ENCODE data around the gene AQP3.
"Not testable (repeated sequence)": the region's sequence is repeated elsewhere in the genome, so short reads cannot be mapped to it uniquely, and the experiment has no call there.

Gene AQP3

GRCh38 chr9:33440204-33440603 is 7.2 kb downstream of the AQP3 start:
- no peak for DNase-seq

- DNase-seq: no peak
Observed at GRCh38 chr9:33439731-33440130, 7.7 kb downstream of the AQP3 start.

GRCh38 chr9:33438926-33439680 is 8.3 kb downstream of the AQP3 start:
- DNase-seq: no peak

GRCh38 chr9:33437898-33438297 is 9.5 kb downstream of the AQP3 start:
- DNase-seq: no peak

- no peak for DNase-seq
Observed at GRCh38 chr9:33437205-33437604, 10.2 kb downstream of the AQP3 start.

- no peak for DNase-seq
Observed at GRCh38 chr9:33436445-33436844, 10.9 kb downstream of the AQP3 start.

- DNase-seq: no peak
Observed at GRCh38 chr9:33435821-33436277, 11.5 kb downstream of the AQP3 start.

GRCh38 chr9:33434317-33435105 is 12.9 kb downstream of the AQP3 start:
- no peak for DNase-seq

- DNase-seq: no peak
Observed at GRCh38 chr9:33433871-33434270, 13.5 kb downstream of the AQP3 start.

- no peak for DNase-seq
Observed at GRCh38 chr9:33431420-33431819, 16.0 kb downstream of the AQP3 start.

- DNase-seq: no peak
Observed at GRCh38 chr9:33430942-33431341, 16.5 kb downstream of the AQP3 start.

GRCh38 chr9:33429256-33429985 is 18.0 kb downstream of the AQP3 start:
- DNase-seq: no peak

GRCh38 chr9:33426843-33427293 is 20.5 kb downstream of the AQP3 start:
- DNase-seq: no peak

- no peak for DNase-seq
Observed at GRCh38 chr9:33425128-33425533, 22.3 kb downstream of the AQP3 start.

GRCh38 chr9:33424492-33424891 is 22.9 kb downstream of the AQP3 start:
- not testable (repeated sequence) for DNase-seq

GRCh38 chr9:33424043-33424442 is 23.4 kb downstream of the AQP3 start:
- not testable (repeated sequence) for DNase-seq

GRCh38 chr9:33419708-33420303 is 27.6 kb downstream of the AQP3 start:
- DNase-seq: no peak

- DNase-seq: no peak
Observed at GRCh38 chr9:33418090-33418489, 29.3 kb downstream of the AQP3 start.

GRCh38 chr9:33416996-33417395 is 30.4 kb downstream of the AQP3 start:
- DNase-seq: peak; percentile 29 to 30

GRCh38 chr9:33415501-33416038 is 31.8 kb downstream of the AQP3 start:
- DNase-seq: peak; percentile 84 to 86

GRCh38 chr9:33414889-33415500 is 32.4 kb downstream of the AQP3 start:
- no peak for DNase-seq

GRCh38 chr9:33414268-33414667 is 33.1 kb downstream of the AQP3 start:
- no peak for DNase-seq
